Nephron (organoid): ENCODE measurements around the gene RNF144A.
A peak's percentile ranks its signal among the peaks of the same experiment; 100 is the strongest.

Experiments used
- H3K27ac Mint-ChIP-seq, 3 experiments: 2 replicates each; pipeline ENCODE4 v1.8.0; 2020; ENCODE audit warnings: mixed read lengths in 3 of 3, mild to moderate bottlenecking in 2 of 3, moderate library complexity in 1 of 3
- H3K27me3 Mint-ChIP-seq: 2 replicates; pipeline ENCODE4 v1.8.0; 2021; ENCODE audit warnings: low read depth, mild to moderate bottlenecking, moderate library complexity, mixed read lengths
- H3K36me3 Mint-ChIP-seq: 2 replicates; pipeline ENCODE4 v1.8.0; 2020; ENCODE audit warnings: low read depth, mixed read lengths
- H3K4me1 Mint-ChIP-seq: 2 replicates; pipeline ENCODE4 v1.8.0; 2020; ENCODE audit warnings: mixed read lengths
- H3K4me3 Mint-ChIP-seq, 3 experiments: 2 replicates each; pipeline ENCODE4 v1.8.0; 2020; ENCODE audit warnings: mild to moderate bottlenecking in 3 of 3, mixed read lengths in 3 of 3, moderate library complexity in 2 of 3
- H3K9me3 Mint-ChIP-seq: 2 replicates; pipeline ENCODE4 v1.8.0; 2020; ENCODE audit warnings: mixed read lengths
- TF ChIP-seq, protein P1 (sequence below), 3 experiments: fragments of 200-600 bp; sonication (generic); IDR thresholded peaks; one replicate each; pipeline ENCODE4 v1.5.0; 2021; ENCODE audit warnings: antibody characterized with exemption in 3 of 3; ENCODE audit not compliant: unreplicated experiment in 3 of 3

RNF144A gene

DNA sequence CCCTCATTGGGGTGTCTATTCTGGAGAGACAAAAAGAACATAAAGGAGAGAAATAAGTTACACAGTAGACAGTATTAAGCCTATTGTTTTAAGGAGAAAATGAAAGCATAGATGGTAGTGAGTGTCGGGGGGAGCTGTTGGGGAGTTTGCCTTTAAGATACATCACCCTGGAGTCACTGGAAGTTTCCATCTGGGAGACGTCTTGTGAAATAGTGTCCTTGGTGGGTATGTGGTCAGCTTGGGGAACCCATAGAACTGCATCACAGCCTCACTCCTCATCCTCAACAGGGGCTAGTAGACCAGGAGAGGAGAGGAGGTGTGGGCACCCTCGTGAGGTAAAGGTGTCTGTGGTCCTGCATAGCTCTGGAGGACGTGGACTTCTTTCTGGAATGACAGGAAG, 60.6 kb downstream of the RNF144A start:
- Mint-ChIP-seq H3K4me3 (no peak overlapping the region), H3K27ac (peak overlapping the region in 1 of 3 experiments; percentile 19), H3K27me3 (no peaks in the 10 kb centered on the region), H3K36me3 (peaks cover 66% of the 10 kb centered on the region), H3K4me1 (peaks cover 25% of the 10 kb centered on the region), H3K9me3 (peaks cover 8% of the 10 kb centered on the region)
- TF ChIP-seq, protein P1, sequence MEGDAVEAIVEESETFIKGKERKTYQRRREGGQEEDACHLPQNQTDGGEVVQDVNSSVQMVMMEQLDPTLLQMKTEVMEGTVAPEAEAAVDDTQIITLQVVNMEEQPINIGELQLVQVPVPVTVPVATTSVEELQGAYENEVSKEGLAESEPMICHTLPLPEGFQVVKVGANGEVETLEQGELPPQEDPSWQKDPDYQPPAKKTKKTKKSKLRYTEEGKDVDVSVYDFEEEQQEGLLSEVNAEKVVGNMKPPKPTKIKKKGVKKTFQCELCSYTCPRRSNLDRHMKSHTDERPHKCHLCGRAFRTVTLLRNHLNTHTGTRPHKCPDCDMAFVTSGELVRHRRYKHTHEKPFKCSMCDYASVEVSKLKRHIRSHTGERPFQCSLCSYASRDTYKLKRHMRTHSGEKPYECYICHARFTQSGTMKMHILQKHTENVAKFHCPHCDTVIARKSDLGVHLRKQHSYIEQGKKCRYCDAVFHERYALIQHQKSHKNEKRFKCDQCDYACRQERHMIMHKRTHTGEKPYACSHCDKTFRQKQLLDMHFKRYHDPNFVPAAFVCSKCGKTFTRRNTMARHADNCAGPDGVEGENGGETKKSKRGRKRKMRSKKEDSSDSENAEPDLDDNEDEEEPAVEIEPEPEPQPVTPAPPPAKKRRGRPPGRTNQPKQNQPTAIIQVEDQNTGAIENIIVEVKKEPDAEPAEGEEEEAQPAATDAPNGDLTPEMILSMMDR (IDR thresholded peaks at IDR 0.05; ENCODE audit: unreplicated experiment in 3 of 3) = no peak

DNA sequence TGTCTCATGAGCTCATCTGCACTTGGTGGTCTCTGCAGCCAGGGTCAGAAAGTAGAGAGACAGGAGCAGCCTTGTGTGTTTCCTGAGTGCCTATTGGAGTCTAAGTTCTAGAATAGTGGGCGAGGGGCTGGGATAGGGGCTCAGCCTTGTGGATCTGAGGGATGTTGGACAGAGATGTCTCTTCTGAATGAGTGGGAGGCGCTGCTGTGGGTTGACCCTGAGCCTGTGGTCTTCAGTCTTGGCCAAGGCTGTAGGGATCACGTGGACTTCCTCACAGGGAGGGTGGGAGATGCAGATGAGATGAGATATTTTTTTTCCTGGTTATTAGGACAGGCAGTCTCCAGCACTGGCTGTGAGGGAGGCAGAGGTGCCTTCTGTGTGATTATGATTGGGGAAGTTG, 61.8 kb downstream of the RNF144A start:
- TF ChIP-seq, protein P1 (IDR thresholded peaks at IDR 0.05; ENCODE audit: unreplicated experiment in 3 of 3) = no peak
- Mint-ChIP-seq H3K4me1 (peaks cover 37% of the 10 kb centered on the region), H3K27ac (no peak overlapping the region), H3K27me3 (no peaks in the 10 kb centered on the region), H3K4me3 (no peak overlapping the region), H3K9me3 (peaks cover 8% of the 10 kb centered on the region), H3K36me3 (peaks cover 56% of the 10 kb centered on the region)

GRCh38 chr2:6982449-6982848, 65.2 kb downstream of the RNF144A start:
- peaks cover 48% of the 10 kb centered on the region for H3K36me3 Mint-ChIP-seq
- H3K4me3 Mint-ChIP-seq = no peak overlapping the region
- H3K27me3 Mint-ChIP-seq = no peaks in the 10 kb centered on the region
- H3K27ac Mint-ChIP-seq = peak overlapping the region; percentile 39 to 53 (median 48)
- peaks cover 61% of the 10 kb centered on the region for H3K4me1 Mint-ChIP-seq
- TF ChIP-seq, protein P1 (IDR thresholded peaks at IDR 0.05; ENCODE audit: unreplicated experiment in 3 of 3) = no peak
- peaks cover 8% of the 10 kb centered on the region for H3K9me3 Mint-ChIP-seq

DNA sequence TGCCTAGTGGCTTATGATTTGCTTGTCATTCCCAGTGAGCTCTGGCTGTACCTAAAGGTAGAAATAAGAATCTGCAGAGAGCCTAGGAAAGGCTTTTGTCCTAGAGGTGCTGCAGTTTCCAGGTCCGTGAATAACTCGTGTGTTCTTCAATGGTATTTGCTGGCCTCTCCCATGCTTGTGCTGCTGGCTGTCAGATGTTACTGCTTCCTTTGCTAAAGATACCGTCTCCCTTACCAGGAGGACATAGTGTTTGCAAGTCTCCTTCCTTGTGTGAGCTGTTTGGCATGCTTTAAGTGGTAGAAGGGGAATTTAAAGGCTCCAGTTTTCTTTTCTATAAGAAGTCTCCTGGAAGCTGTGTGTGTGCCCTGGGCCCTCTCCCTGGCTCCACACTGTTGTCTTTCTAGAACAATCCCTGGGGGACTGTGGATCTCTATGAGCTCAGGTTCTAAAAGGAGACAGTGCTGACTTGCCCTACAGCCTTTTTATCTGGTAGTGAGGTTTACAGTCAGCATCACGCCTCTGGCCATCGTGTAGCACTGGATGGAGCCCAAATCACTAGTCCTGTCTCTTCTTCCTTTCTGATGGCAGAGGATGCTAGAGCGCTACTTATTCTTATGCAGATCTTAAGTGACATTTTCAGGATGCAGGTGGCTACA, 65.8 kb downstream of the RNF144A start:
- H3K27me3 Mint-ChIP-seq = no peaks in the 10 kb centered on the region
- H3K9me3 Mint-ChIP-seq = peaks cover 8% of the 10 kb centered on the region
- peaks cover 41% of the 10 kb centered on the region for H3K36me3 Mint-ChIP-seq
- no peak overlapping the region for H3K4me3 Mint-ChIP-seq
- peak overlapping the region; percentile 22 to 53 (median 48) for H3K27ac Mint-ChIP-seq
- peaks cover 61% of the 10 kb centered on the region for H3K4me1 Mint-ChIP-seq
- TF ChIP-seq, protein P1 (IDR thresholded peaks at IDR 0.05; ENCODE audit: unreplicated experiment in 3 of 3) = no peak

DNA sequence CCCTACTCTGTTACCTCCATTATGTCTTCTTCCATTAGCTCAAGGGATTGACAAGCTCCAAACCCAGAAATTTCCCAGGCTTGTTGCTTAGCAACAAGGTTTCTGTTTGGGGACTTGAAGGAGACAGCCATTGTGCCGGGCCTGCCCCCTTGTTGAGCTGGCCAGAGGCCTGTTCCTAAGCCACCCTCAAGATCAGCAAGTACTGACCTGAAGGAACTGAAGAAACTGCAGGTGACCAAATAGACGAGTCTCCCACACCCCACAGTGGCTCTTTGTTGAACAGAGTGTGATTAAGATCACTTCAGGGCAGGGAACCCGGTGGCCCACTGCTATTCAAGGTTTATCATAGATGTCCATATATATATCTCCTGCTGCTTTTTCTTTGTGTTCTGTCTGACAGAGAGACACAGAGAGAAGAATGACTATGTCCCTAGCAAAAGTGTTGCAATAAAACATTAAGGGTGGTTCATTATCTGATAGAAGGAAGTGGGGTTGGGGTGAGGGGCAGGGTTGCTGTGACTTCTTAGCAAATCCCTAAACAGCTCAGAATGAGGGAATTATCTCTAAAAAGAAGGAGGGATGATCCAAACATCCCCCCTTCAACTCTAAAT, 69.2 kb downstream of the RNF144A start:
- Mint-ChIP-seq H3K4me3 (no peak overlapping the region), H3K4me1 (peaks cover 59% of the 10 kb centered on the region)

More for the DNA sequence above, 69.2 kb downstream of the RNF144A start:
- peaks cover 3% of the 10 kb centered on the region for H3K27me3 Mint-ChIP-seq
- TF ChIP-seq, protein P1 (IDR thresholded peaks at IDR 0.05; ENCODE audit: unreplicated experiment in 3 of 3) = no peak
- H3K36me3 Mint-ChIP-seq = peaks cover 35% of the 10 kb centered on the region
- peak overlapping the region; percentile 85 to 90 (median 90) for H3K27ac Mint-ChIP-seq
- peaks cover 7% of the 10 kb centered on the region for H3K9me3 Mint-ChIP-seq
